Fibroblast of peridontal ligament (primary cell): ENCODE measurements around the gene CRACDL.

ENCODE experiments used
- DNase-seq: peaks from one replicate; pipeline ENCODE4 v3.0.0-alpha.2; 2010; ENCODE audit errors: extremely low read depth

The CRACDL gene

GRCh38 chr2:98854682-98855081, 81.3 kb downstream of the CRACDL start:
- DNase-seq, result no peak

GRCh38 chr2:98852932-98853331, 83.1 kb downstream of the CRACDL start:
- DNase-seq, result no peak

DNA sequence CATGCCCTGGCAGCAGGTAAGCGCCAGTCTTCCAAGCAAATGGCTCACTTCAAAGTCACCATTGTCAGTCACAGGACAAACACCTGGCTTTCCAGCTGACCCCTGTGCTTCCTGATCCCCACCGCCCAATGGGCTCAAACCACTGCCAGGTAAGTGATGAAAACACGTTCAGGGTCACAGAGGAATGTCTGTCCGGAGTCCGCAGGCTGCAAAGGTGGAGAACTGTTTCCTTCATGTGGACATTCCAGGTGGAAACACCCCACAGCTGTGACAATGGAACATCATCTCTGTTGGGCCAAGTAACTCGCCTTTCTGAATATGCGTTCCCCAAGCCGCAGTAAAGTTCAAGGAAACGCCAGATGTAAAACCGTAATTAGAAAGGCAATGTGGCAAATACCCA, 86.0 kb downstream of the CRACDL start:
- DNase-seq, result no peak

GRCh38 chr2:98849113-98849512, 86.9 kb downstream of the CRACDL start:
- DNase-seq, result no peak

DNA sequence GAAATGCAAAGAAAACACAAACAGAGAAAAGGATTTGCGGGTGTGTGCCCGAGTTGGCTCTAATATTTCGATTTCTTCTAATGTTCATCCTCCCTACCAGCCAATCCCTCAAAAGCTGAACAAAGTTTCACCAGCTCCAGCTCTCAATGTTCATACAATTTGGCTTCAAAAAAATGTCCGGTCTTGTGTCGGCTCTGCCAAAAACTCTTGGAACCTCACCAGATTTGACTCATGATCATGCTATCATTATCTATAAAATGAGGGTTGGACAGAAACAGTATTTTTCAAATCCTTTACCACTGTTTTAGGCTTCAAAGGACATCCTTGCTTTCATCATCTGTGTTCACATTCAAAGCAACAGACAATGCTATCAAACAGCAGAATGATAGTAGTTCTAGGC, 88.2 kb downstream of the CRACDL start:
- peak; percentile 19 for DNase-seq

DNA sequence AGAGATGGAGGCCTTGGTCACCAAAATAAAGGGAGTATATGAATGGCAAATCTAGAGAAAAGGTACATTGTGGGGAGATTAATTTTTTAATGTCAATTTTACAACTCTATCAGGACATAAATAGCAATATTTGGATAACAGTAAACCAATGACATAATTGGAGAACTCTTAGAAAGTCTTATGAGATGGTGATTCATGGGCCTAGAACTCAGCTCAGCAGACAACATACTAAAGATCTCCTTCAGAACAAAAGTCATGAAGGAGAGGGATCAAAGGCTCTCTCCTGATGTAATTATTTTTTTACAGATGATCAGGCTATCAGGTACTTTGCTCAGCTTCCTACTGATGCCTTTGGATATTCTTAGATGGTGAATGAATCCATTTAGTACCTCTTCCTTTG, 90.0 kb downstream of the CRACDL start:
- DNase-seq, result peak; percentile 7

GRCh38 chr2:98842136-98842535, 93.9 kb downstream of the CRACDL start:
- DNase-seq, result no peak

- DNase-seq, result peak; percentile 5
Observed at GRCh38 chr2:98839292-98839691, 96.7 kb downstream of the CRACDL start.

GRCh38 chr2:98835831-98836385, 100.1 kb downstream of the CRACDL start:
- DNase-seq, result no peak

GRCh38 chr2:98833917-98834263, 102.1 kb downstream of the CRACDL start:
- DNase-seq, result no peak

GRCh38 chr2:98833172-98833916, 102.7 kb downstream of the CRACDL start:
- DNase-seq, result no peak

- no peak for DNase-seq
Observed at GRCh38 chr2:98832172-98832571, 103.9 kb downstream of the CRACDL start.

GRCh38 chr2:98830571-98831145, 105.4 kb downstream of the CRACDL start:
- no peak for DNase-seq

- DNase-seq, result no peak
Observed at GRCh38 chr2:98829581-98830270, 106.3 kb downstream of the CRACDL start.

- no peak for DNase-seq
Observed at GRCh38 chr2:98828793-98829371, 107.1 kb downstream of the CRACDL start.

DNA sequence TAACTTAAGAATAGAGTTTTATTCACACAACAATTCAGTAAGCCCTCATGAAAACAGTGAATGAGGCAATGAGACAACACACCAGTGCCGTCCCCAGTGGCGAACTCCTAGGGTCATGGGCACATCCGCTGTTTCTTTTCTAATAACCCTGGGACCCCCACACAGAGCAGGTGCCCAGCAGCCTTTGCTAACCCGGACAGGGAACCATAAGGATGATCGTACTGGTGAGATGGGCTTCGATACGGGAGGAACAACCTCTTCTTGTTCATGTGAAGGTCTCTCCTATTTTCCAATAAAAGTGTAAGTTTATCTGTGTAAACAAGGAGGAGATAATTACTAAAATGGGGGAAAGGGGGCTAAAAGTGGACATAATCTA, 107.7 kb downstream of the CRACDL start:
- no peak for DNase-seq

DNA sequence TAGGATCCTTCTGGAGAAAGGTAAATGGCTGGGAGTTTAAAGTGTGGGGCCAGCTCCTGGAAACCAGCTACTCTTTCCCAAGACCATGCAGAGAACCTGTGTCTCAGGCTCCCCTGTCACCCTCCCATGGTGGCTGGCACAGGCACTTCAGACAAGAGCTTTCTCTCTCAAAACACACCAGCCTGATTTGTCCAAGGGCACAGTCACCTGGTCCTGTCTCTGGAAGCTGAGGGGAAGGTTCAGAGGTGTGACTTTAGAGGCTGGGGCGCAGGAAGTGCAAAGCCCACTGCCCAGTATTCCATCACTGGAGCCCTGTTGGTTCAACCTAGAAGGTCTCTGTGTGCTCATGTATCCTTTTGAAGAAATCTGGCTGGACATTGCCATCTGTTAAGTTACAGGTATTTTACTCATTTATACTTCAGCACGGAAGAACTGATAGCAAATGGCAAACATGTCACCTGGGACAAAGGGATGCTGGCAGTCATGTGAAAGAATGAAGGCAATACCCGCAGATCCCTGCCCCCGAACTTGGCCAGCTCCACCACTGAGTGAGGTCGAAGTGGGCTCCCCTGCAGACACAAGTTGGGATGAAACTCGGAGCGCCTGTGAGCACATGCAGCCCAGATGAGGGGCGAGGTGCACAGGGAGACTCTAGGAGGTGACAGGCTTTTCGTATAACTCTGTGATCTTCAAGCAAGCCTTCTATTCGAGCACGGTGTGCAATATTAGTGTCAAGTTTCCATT, 108.2 kb downstream of the CRACDL start:
- DNase-seq, result no peak

DNA sequence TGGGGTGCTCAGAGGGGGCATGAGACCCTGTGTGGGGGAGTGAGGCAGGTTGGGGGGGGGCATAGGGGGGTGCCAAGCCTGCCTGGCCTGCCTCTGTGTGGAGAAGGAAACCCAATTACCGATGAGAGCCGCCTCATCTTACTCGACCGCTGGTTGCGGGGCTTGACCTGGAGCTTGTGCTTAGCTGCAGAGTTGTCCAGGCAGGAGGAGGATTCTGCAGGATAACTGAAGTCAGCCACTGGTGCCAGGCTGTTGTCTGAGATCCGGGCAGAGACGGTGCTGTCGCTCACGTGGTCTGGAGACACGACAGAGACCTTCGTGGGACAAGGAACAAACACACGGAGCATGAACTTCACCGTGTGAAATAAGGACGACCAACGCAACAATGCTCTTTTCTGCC, 109.2 kb downstream of the CRACDL start:
- no peak for DNase-seq

GRCh38 chr2:98825858-98826257, 110.2 kb downstream of the CRACDL start:
- no peak for DNase-seq

GRCh38 chr2:98825404-98825803, 110.6 kb downstream of the CRACDL start:
- no peak for DNase-seq

DNA sequence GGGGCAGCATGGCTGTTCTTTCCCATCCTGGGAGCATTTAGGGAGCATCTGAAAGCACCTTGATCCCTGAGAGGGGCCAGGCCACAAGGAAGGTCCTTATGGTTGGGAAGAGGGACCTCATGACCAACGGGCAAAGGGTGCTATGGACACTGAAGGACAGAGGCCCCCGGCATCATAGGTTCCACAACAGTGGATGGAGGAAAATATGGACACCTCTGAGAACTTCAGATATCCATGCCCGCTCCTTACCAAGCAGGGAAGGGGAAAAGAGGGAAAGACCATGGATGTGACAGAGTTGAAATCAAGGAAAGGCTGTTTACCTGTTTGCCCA, 111.0 kb downstream of the CRACDL start:
- no peak for DNase-seq
